Iris pigment epithelial cell (primary cell): ENCODE results near the gene SLC9B2.

ENCODE experiments used
- DNase-seq: peaks from one replicate; pipeline ENCODE4 v3.0.0-alpha.2; 2011; ENCODE audit warnings: low read depth

Gene SLC9B2, protein sequence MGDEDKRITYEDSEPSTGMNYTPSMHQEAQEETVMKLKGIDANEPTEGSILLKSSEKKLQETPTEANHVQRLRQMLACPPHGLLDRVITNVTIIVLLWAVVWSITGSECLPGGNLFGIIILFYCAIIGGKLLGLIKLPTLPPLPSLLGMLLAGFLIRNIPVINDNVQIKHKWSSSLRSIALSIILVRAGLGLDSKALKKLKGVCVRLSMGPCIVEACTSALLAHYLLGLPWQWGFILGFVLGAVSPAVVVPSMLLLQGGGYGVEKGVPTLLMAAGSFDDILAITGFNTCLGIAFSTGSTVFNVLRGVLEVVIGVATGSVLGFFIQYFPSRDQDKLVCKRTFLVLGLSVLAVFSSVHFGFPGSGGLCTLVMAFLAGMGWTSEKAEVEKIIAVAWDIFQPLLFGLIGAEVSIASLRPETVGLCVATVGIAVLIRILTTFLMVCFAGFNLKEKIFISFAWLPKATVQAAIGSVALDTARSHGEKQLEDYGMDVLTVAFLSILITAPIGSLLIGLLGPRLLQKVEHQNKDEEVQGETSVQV

DNA sequence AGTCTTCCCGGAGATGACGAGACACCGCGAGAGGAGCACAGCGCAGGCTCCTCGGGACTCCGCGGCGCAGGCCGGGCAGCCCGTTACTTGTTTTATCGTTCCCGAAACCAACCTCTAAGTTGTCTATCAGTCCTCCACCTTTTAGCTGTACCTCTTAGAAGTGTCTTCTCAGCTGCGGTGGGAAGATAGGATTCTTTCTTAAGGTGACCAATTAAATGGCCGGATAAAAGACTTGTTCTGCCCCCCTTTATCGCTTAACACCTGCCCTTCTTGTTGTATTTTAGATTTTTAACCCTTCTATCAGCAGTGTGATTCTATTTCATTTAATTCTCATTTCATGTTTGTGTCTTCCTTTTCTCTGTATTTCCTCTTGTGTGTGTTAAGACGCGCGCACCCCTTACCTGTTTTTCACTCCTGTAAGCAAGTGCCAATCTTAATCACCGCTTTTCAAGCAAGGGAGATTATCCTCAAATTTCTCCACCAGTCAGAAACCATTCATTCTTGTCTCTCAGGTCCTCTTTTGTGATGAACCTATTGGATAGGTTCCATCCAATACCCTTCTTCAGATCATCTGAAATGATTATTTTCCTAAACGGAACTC lies at the start of gene SLC9B2:
SLC9B2 (minus strand) TSS at position 15 of the 601 bp plus-strand sequence. CDS start 9,211 bp downstream, outside the sequence.
- no peak for DNase-seq

DNA sequence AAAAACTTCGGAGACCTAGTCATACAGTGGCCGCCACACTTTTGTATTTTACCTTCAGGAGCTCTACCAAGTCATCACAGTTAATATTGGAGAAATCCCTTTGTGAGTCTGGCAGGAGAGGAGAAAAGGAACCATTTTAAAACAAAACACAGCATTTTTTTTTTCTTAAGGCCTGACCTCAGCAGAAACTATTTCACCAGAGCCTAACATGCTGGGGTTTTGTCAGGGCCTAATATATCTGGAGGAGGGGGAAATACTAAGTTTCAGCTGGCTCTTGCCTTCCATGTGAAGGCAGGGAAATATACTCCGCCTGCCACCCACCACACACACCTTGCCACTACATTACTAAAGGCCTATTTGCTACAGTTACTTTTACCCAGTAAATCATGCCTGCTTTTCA lies 49.6 kb upstream of the SLC9B2 start:
- no peak for DNase-seq

DNA sequence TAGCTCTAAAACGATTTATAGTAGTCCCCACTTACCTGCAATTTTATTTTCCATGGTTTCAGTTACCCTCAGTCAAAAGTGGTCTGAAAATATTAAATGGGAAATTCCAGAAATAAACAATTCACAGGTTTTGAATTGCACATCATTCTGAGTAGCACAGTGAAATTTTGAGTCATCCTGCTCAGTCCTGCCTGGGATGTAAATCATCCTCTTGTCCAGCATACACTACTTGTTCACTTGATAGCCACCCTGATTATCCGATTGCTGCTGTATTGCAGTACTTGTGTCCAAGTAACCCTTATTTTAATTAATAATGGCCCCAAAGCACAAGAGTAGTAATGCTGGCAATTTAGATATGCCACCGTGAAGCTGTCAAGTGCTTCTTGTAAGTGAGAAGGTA lies 46.6 kb upstream of the SLC9B2 start:
- peak; percentile 24 for DNase-seq

DNA sequence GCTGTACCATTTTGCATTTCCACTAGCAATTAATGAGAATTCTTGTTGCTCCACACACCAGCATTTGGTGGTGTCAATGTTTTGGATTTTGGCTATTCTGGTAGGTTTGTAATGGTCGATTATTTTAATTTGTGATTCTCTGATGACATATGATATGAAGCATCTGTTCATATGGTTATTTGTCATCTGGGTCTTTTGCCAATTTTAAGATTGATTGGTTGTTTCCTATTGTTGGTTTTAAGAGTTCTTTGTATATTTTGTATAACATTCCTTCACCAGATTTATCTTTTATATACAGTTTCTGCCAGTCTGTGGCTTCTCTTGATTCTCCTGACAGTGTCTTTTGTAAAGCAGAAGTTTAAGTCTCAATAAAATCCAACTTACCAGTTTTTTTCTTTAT lies 41.6 kb upstream of the SLC9B2 start:
- DNase-seq: peak; percentile 20

DNA sequence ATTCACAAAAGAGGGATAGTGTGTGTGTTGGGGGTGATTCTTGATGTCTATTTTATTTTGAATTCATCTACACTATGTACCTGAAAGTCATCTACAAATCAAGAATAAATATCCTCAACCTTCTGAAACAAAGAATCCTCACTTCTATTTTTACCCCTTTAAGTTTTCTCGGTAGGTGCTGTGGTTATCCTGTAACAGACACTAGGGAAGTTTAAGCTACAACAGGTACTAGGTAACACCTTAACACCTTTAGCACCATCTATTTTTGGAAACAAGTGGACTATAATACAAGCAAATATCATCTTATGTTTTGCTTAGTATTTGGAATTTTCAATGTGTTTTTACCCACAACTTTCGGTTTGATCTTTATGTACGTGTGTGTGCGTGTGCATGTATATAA lies 35.0 kb upstream of the SLC9B2 start:
- no peak for DNase-seq

DNA sequence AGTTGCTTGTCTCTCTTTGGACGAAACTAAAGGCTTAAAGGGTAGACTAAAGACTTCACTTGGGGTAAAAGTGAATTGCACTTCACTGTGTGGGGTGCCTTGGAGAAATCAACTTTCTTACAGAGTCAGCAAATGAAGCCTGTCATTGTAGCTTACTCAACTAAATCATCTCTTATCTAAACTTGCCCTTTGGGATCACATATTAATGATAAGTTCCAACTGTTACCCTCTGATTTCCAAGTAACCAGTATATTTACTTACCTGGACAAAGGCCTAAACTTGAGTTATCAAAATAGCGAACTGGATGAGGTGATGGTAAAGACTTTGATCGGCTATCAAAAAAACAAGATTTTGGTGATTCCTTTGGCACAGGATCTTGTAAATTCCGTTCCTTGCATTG lies 32.0 kb upstream of the SLC9B2 start:
- no peak for DNase-seq

DNA sequence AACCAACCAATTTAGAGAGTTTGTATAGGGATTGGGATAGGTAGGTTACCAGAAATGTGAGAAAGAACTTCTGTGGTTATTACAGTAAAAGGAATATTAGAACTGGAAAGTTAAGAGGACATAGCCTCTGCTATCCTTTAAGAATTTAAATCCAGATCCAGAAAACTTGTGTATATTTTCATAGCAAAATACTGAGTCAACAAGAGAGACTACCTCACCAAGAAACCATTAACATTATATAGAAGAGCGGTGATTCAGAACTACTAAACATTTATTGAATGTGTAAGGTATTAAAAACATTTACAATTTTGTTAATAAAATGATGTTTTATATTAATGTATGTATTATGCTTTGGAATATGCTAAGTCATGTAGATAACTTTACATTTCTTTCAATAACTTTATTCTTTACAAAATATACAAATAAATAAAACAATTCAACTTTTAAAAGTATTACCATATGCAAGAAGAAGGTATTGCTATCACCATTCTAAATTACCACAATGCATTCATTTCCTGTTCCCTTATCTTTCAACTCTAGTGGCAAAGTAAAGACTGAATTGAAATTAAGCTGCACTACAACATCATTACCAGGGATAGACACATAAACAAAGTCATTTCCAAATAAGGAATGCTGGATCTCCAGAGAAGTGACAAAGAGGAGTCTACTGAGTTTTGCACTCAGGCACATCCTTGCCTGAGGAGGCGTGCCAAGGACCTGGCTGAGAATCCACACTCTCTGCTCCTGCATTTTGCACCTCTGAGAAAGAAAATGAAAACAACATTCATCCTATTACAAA lies 29.2 kb upstream of the SLC9B2 start:
- peak; percentile 31 for DNase-seq

DNA sequence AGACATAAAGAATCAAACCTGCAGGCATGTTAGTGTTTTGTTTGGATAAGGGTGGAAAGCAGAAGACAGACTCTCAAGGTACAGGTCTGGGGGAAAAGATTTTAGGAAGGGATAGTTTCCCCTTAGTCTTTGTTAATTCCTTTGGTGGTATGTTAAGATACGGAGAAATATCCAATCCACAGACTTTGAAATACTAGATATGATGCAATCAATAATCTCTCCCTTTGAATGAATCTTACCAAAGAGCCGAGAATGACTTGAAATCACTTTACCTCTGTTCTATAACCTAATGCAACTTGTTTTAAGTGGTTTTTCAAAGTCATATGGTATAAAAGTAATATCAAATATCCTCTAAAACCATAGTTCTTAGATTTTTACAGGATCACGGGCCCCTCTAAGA lies 28.3 kb upstream of the SLC9B2 start:
- DNase-seq: no peak

DNA sequence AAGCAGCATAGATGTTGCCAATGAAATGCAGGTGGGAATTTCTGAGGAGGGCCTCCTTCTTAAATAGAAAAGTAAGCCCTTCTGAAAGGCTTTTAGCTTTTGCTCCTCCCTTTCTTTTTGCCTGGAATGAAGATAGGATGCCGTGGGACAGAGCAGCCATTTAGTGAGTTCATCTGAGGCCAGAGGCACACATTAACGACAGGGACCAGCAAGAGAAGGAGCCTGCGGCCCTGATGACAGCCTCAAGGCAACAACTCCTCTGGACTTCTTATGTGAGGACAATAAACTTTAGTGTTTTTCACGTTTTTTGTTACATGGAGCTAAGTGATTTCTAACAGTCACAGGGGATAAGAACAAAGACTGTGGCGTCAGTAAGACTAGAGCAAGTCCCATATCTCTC lies 24.1 kb upstream of the SLC9B2 start:
- no peak for DNase-seq

DNA sequence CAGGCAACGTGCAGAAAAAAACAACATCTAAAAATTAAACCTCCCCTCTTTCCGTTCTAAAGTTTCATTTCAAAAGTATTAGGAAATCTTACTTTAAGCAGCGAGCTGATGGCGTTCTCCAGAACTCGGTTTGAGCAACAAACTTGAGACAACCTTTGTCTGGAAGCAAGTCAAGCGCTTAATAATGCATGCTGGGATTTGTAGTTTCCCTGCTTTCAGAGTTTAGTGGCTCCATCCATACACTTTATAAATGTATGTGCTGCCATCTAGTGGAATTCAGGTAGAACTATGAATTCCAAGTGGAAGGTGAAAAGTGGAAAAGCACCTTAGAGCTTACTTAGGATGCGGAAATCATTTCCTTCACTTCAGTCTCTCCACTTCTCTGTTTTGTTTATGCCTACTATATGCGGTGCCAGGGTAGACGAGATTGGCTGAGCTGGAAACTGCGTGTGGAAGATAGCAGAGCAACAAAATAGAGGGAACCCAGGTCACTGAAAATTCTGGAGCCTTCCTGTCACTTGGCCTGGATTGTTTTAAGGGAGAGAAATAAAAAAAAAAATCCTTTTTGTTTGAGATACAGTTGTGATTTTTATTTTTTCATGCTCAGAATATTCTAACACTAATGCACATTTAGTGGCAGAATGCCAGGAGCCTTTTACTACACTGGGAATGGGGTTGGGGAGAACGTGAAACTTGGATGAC lies 23.3 kb upstream of the SLC9B2 start, which contains the start of gene BDH2:
BDH2 (minus strand) TSS at position 144 of the 702 bp plus-strand sequence. CDS start 3,580 bp downstream, outside the sequence.
- peak; percentile 98 for DNase-seq

DNA sequence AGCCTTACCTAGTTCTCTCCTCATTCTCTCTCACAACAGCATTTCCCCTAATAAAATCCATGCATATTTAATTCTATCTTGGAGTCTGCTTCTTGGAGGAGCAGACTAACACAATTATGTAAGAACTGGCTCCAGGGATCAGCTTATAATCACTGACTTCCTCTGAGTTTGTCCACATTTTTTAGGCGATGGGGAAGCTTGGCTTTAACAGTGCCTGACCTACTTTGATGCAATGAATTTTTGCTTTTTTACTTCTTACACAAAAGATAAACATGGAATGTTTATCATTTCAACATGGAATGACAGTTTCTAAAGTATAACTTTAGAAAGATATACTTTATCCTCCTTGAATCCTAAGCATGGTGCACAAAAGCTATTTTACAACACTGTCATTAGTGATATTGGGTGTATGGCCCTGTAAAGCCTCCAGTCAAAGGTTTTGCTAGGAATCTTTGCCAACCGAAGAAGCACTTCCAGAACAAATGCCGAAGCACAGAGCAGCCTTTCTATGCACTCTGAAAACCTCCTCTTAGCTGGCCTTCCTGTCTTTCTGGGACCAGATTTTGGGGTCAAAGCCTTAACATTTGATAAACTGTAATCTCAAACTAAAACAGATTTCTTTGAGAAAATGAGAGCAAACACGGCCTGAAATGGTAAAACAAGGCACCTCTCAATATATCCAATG lies 22.3 kb upstream of the SLC9B2 start:
- peak; percentile 38 for DNase-seq

DNA sequence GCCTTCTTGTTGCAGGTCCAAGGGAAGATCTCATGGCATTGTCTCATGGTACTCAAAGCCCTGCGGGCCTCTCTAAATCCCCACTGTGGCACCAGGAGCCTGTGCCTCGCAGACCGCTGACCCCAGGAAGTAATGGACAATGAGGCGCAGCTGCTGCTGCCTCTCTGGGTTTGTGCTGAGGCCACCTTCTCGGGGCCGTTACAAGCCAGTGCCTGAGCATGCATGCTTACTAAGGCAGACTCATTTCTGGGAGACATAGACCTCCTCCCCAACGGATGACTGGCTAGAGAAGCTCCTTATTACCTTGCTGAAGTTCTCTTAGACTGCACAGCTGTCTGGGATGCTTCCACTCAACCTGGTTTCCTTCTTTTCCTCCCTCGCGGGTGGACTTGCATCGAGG lies 21.8 kb upstream of the SLC9B2 start:
- DNase-seq: peak; percentile 21

DNA sequence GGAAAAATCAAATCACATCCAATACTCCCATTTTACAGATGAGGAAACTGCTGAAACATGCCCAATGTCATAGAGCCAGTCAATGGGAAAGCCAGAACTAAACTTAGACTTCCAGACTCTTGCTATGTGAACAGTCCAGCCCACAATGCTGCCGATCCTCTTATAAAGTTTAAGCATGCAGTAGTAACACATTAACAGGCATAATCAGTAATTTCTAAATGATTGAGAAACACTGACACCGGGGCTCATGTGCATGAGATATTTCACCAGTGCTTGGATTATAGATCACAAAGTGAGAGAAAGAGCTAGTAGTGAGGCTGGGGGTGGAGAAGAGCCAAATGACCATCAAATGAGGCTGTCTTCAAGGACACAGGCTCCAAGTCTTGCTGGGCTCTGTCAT lies 20.6 kb upstream of the SLC9B2 start:
- DNase-seq: no peak

DNA sequence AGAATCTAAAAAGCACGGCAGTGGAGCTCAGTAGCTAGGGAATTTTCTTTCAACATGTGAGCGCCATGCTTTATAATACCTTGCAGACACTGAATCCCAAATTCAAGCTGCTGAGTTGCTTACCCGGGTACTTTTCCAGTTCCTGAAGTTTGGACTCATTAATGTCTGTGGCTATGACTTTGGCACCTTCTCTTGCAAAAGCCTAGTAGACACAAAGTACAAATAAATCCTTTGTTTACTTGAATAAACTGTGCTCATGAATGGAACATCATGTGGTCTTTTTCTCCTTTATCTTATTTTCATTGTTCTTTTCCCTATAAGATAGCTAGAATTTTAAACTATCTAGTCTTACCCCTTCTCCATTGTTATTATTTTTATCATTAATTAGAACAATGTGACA lies 18.5 kb upstream of the SLC9B2 start:
- DNase-seq: no peak

DNA sequence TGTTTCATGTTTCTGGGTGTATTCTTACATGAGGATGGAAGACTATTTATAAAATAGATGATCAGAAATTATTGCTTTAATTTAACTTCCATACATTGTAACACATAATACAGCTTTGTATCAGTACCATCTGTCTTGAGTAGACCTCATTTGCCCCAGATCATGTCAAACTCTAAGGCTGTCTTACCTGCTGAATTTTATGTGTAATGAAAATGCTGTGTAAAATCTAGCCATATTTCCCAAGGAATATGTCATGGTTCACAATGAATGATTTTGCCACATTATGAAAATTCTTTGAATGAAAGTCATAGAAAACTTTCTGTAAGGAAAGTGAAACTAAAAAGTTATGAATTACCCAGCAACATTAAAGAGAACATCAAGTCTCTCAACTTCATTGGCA lies 15.7 kb upstream of the SLC9B2 start:
- peak; percentile 12 for DNase-seq

DNA sequence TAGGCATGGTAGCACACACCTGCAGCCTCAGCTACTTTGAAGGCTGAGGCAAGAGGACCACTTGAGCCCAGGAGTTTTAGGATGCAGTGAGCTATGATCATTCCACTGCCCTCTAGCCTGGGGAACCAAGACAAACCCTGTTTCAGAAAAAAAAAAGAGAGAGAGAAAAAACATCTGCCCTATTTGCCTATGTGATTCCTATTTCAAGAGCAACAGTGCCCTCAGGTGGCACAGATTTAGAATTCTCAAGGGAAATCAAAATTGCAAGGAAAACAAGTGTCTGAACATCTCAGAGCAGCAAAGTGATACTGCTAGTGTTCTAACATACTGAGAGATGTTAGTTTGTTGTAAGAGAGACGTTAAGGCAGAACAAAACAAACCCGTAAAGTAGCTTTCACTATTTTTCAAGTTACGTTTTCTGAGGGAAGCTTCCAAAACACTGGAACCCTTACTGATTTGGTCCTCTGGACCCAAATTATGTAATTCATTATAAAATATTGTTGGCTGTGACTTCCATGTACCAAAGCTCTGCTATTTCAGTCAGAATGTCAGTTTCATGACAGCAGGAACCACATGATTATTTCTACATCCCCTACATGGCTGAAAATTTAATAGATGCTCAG lies 15.2 kb upstream of the SLC9B2 start:
- peak; percentile 75 for DNase-seq

DNA sequence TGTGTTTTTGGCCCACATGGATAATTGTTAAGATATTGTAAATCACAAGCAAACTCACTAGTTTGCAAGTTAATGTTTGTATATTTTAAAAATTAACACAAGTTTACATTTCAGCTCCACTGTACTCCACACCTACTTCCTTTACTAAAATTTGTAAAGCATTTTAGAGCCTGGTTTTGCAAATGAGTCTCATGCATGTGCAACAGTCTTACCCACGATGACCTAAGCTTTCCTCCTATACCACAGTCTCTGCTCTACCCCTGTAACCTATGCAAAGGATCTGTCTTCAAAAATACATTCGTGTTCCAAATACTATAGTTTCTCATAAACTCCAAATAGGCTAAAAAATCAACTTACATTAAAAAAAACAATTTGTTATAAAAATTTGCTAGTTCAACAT lies 12.9 kb upstream of the SLC9B2 start:
- DNase-seq: no peak

DNA sequence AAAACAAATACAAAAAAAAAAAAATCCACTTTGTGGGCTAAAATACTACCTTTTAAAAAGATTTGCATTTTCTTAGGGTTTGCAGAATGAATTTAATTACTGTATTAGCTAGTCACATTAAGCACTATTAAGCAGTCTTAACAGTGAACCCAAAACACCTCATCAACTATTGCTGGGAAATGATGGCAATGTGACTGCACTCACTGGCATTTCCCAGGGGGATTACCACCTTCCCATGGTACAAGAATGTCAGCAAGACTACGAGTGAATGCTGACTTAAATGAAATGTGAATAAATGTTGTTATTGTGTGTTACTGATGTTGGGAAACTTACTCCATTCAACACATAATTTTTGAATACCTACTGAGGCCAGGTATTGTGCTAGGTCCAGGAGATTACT lies 10.0 kb upstream of the SLC9B2 start:
- DNase-seq: no peak

DNA sequence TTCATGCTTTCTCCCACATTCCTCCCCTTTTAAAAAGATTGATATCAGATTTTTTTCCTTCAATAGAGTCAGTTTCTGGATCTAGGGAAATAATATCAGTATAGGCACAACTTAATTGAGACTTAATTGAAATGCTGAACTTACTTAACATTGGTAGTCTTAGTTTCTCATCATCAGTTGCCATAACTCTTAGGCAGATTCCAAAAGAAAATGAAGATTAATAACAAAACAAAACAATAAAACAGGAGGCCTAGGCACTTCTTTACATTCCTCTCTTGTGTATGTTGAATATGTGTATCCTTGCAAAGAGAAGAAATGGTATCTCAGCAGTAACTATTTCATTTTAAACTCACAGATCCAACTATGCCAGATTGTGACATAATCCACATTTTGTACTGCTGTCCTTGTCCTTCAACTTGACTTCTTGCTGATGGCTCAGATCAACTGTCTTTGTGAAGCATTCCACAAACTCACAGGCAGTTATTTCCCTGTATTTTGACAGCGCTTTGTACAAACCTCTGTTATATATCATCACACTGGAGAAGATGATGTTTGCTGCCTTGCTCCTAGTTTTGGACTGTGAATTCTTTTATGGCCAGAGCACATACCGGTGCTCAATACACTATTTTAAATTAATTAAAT lies 9.1 kb upstream of the SLC9B2 start:
- no peak for DNase-seq

DNA sequence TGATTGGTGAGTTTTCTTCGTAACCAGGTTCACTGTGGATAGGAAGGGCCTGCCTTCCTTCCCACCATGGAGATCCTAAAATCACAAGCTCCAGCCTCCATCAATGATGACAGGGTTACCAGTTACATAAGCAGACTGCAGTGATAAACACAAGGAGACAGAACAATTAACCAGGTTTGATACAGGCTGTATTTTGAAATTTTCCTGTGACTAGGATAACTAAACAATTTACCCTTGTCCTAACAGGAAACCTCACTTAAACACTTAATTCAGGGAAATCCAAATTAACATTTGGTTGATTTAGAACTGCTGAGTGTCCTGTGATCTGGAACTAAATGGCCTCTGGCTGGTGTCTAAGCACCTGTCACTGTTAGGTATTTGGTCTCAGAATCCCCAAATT lies 3.1 kb upstream of the SLC9B2 start:
- DNase-seq: no peak
